Measurements from ENCODE around the gene RTN4RL1.

The RTN4RL1 gene

GRCh38 chr17:2027528-2028233, 2.5 kb upstream of the RTN4RL1 start:
- Histone ChIP-seq H4K20me1 (ENCODE audit: insufficient read depth, low read length, poor library complexity, severe bottlenecking) (no peaks in the 10 kb centered on the region), H3K4me2 (ENCODE audit: low read depth, low read length, poor library complexity, severe bottlenecking) (no peak overlapping the region), H3K9me3 (ENCODE audit: insufficient read depth, low read depth, low read length) (no peaks in the 10 kb centered on the region), H3K4me1 (ENCODE audit: insufficient read depth, low read length, poor library complexity, severe bottlenecking) (peaks cover 20% of the 10 kb centered on the region), H3K4me3 (ENCODE audit: low read length, poor library complexity, severe bottlenecking) (no peak overlapping the region), H3F3A (ENCODE audit: low read depth) (no peaks in the 10 kb centered on the region), H2AFZ (ENCODE audit: low read length) (no peak overlapping the region), H3K9me2 (replicated peaks; ENCODE audit: low read depth, low read length) (no peaks in the 10 kb centered on the region), H3K79me2 (ENCODE audit: insufficient read depth, low read length) (no peaks in the 10 kb centered on the region; the same call in 1 of the 2 replicates), H3K36me3 (ENCODE audit: insufficient read depth, low read length) (no peaks in the 10 kb centered on the region), H3K27me3 (ENCODE audit: insufficient read depth, low read length, poor library complexity, severe bottlenecking) (peaks cover 18% of the 10 kb centered on the region), H3K9ac (ENCODE audit: low read depth, low read length, poor library complexity, severe bottlenecking) (no peak overlapping the region)
- TF ChIP-seq CTCF (conservative IDR thresholded peaks at IDR 0.05; ENCODE audit: low read length) (no peak), EZH2phosphoT487 (IDR thresholded peaks at IDR 0.05; ENCODE audit: borderline replicate concordance) (no peak)

- TF ChIP-seq CTCF (conservative IDR thresholded peaks at IDR 0.05; ENCODE audit: low read length): peak; percentile 59
- TF ChIP-seq EZH2phosphoT487 (IDR thresholded peaks at IDR 0.05; ENCODE audit: borderline replicate concordance): no peak
- peak overlapping the region; percentile 42 for H3K9ac ChIP-seq (ENCODE audit: low read depth, low read length, poor library complexity, severe bottlenecking)
- H2AFZ ChIP-seq (ENCODE audit: low read length): peak overlapping the region; percentile 75
Measured at GRCh38 chr17:2025622-2026309, 632 bp upstream of the RTN4RL1 start.

GRCh38 chr17:2024572-2025219, 438 bp downstream of the RTN4RL1 start:
- H3K9ac ChIP-seq (ENCODE audit: low read depth, low read length, poor library complexity, severe bottlenecking): peak overlapping the region; percentile 42
- H3K36me3 ChIP-seq (ENCODE audit: insufficient read depth, low read length): no peaks in the 10 kb centered on the region
- H4K20me1 ChIP-seq (ENCODE audit: insufficient read depth, low read length, poor library complexity, severe bottlenecking): no peaks in the 10 kb centered on the region
- peaks cover 18% of the 10 kb centered on the region for H3K27me3 ChIP-seq (ENCODE audit: insufficient read depth, low read length, poor library complexity, severe bottlenecking)
- H3K79me2 ChIP-seq (ENCODE audit: insufficient read depth, low read length): no peaks in the 10 kb centered on the region; the same call in 1 of the 2 replicates
- H2AFZ ChIP-seq (ENCODE audit: low read length): peak overlapping the region; percentile 75
- H3K4me2 ChIP-seq (ENCODE audit: low read depth, low read length, poor library complexity, severe bottlenecking): peak overlapping the region; percentile 82
- no peaks in the 10 kb centered on the region for H3K9me2 ChIP-seq (replicated peaks; ENCODE audit: low read depth, low read length)
- H3F3A ChIP-seq (ENCODE audit: low read depth): no peaks in the 10 kb centered on the region
- no peak for TF ChIP-seq CTCF (conservative IDR thresholded peaks at IDR 0.05; ENCODE audit: low read length)
- TF ChIP-seq EZH2phosphoT487 (IDR thresholded peaks at IDR 0.05; ENCODE audit: borderline replicate concordance): no peak
- peaks cover 35% of the 10 kb centered on the region for H3K4me1 ChIP-seq (ENCODE audit: insufficient read depth, low read length, poor library complexity, severe bottlenecking)
- no peaks in the 10 kb centered on the region for H3K9me3 ChIP-seq (ENCODE audit: insufficient read depth, low read depth, low read length)
- peak overlapping the region; percentile 71 for H3K4me3 ChIP-seq (ENCODE audit: low read length, poor library complexity, severe bottlenecking)

More at GRCh38 chr17:2025622-2026309, 632 bp upstream of the RTN4RL1 start:
- Histone ChIP-seq H4K20me1 (ENCODE audit: insufficient read depth, low read length, poor library complexity, severe bottlenecking) (no peaks in the 10 kb centered on the region), H3K4me1 (ENCODE audit: insufficient read depth, low read length, poor library complexity, severe bottlenecking) (peaks cover 28% of the 10 kb centered on the region), H3K79me2 (ENCODE audit: insufficient read depth, low read length) (no peaks in the 10 kb centered on the region; the same call in 1 of the 2 replicates), H3K9me2 (replicated peaks; ENCODE audit: low read depth, low read length) (no peaks in the 10 kb centered on the region), H3K4me2 (ENCODE audit: low read depth, low read length, poor library complexity, severe bottlenecking) (peak overlapping the region; percentile 82), H3K4me3 (ENCODE audit: low read length, poor library complexity, severe bottlenecking) (peak overlapping the region; percentile 71), H3K27me3 (ENCODE audit: insufficient read depth, low read length, poor library complexity, severe bottlenecking) (peaks cover 18% of the 10 kb centered on the region), H3K36me3 (ENCODE audit: insufficient read depth, low read length) (no peaks in the 10 kb centered on the region), H3K9me3 (ENCODE audit: insufficient read depth, low read depth, low read length) (no peaks in the 10 kb centered on the region), H3F3A (ENCODE audit: low read depth) (no peaks in the 10 kb centered on the region)

Measured in Loucy (cell line).